GM18870 (cell line): ENCODE data around the gene MTSS2.
"Not testable (repeated sequence)": the region's sequence is repeated elsewhere in the genome, so short reads cannot be mapped to it uniquely, and the experiment has no call there.

Source experiments
- ATAC-seq: cut with Tn5 transposase; IDR thresholded peaks from one replicate; pipeline ENCODE4 v1.9.1; 2021; ENCODE audit warnings: moderate library complexity; ENCODE audit not compliant: unreplicated experiment

MTSS2 gene

DNA sequence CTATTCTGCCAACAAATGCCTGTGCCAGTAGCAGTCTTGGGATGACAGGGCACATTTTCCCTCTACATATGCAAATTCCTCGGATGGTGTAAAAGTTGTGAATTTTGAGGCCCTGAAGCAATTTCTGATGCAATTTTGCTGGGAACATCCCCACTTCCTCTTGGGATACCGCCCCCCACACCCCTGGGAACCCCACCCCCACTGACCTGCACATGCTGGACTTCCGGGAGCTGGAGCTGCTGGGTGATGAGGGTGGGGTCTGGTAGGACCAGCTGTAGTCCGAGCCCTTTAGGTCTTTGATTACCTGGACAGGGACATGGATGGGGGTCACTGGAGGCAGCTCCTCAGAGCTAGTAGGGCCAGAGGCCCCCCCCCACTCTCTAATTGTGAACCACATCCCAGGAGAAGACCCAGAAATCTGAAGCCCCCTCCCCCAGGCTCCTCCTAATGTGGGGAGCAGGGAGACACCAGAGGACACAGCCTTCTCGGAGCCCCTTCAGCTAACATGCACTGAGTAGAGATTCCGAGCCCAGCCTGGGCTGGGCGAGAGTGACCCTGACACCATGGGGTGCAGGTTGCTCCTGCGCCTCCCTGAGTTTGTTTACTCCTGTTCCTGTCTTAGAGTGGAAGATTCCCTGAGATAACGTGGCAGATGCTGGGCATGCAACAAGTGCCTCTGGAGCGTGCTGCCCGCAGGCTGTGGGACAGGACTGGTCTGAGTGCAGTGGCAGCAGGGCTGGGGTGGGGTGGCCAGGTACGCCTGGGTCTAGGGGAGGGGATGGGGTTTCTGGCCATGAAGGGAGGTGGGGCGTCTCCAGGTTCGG, 9.0 kb downstream of the MTSS2 start:
- ATAC-seq: no peak

DNA sequence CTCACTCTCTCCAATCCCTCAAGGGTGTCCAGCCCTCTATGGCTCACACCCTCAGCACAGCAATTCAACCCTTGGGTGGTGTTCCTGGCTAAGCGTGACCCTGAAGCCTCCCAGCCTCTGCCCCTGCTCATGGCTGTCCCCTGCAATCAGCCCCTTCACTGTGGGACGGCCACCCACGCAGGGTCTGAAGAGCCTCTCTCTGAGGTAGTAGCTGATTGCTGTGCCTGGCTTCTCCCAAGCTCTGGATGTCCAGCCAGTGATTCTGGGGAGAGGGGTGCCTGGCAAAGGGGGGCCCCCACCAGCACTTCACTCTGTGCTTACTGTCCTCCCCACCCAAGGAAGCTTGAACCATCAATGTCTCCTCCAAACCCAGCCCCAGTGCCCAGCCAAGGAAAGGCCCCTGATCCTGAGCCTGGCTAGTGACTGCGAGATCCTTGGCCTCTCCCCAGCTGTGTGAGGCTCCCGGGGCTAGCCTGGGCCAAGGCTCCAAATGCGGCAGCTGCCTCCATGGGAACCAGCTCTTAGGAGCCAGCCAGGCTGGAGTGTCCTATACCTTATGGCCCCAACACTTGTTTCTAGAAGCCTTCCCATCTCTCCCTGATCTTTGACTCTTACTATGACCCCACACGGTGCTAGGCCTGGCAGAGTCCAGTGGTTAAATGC, 9.9 kb downstream of the MTSS2 start:
- no peak for ATAC-seq

DNA sequence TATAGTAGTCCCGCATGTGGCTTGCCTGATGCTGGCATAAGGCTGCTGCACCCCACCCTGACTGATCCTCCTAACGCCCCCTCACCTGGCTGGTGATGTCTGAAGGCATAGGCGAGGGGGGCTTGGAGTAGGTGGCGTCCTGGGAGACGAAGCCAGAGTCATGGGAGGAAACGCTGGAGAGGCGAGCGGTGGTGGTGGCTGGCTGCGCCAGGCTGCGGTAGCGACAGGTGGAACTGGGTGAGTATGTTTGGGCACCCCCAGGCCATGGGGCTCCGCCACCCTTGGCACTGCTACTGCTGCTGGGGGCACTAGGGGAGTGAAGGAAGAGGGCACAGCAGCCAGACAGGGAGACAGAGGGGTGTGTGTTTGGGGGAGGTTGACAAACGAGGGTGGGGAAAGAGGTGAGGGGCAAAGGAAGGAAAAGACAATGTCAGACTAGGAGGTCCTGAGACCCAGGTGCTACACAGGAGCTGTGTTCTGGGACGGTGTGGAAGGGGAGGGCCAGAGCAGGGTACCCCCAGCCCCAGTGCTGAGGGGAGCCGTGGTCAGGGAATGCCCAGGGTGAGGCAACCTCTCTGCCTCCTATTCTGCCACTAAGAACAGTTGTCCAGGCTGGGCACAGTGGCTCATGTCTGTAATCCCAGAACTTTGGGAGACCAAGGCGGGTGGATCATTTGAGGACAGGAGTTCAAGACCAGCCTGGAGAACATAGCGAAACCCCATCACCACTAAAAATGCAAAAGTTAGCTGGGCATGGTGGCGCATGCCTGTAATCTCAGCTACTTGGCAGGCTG, 11.4 kb downstream of the MTSS2 start:
- ATAC-seq: no peak

DNA sequence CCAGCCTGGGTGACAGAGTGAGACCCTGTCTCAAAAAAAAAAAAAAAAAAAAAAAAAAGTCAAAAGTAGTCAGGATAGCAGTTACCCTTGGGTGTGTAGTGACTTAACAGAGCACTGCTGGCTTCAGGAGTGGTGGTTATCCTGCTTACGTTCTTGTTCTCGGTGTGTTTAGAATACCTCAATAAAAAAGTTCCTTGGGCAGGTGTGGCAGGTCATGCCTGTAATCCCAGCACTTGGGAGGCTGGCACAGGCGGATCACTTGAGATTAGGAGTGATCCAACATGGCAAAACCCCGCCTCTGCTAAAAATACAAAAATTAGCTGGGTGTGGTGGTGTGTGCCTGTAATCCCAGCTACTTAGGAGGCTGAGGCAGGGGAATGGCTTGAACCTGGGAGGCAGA, 14.9 kb downstream of the MTSS2 start:
- not testable (repeated sequence) for ATAC-seq

DNA sequence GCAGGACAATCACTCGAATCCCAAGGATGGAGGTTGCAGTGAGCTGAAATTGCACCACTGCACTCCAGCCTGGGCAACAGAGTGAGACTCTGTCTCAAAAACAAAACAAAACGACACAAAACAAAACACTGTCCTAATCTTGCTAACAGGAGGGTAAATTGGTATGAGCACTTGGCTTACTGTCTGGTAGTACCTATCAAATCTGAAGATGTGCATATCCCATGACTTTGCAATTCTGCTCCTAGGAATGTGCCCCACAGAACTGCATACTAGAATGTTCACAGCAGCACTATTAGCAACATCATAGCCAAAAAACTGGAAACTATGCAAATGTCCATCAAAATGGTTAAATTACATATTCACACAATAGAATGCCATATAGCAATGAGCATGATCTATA, 15.7 kb downstream of the MTSS2 start:
- no peak for ATAC-seq

DNA sequence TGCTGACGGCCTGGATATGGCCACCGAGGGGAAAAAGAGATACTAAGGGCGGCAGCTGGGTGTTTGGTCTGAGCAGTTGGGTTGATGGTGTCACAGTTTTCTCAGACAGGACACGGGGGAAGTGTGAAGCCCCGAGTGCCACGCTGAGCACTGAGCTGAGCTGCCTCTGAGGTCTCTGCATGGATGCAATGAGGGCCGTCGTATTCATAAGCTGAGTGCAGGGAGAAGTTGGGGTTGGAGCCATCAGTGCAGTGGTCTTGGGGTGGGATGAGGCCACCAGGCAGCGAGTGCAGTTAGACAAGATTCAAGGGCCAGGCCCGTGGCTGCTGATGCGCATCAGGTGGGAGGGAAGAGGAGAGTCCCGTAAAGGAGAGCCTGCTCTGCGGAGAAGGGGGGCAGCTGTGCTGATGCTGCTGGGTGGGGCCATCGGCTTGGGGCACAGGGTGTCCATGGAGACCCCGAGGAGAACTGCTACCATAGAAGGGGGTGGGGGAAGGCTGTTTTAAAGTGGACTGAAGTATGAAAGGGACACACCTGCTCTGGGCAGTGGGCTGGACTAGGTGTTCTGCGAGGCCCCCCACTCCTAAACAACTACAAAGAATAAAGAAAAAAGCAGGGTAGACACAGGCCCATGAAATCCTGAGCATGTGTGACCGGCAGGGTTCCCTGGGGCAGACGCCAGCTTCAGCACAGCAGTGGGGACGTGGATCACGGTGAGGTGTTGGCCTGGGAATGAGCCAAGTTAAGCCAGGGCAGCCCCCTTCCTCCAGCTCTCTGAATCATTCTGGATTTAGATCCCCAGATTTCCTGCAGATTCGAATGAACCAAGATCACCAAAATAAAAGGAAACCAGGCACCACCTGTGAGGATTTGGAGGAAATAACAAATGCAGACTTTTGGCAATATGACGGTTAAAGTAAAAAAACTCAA, 19.8 kb downstream of the MTSS2 start:
- no peak for ATAC-seq

DNA sequence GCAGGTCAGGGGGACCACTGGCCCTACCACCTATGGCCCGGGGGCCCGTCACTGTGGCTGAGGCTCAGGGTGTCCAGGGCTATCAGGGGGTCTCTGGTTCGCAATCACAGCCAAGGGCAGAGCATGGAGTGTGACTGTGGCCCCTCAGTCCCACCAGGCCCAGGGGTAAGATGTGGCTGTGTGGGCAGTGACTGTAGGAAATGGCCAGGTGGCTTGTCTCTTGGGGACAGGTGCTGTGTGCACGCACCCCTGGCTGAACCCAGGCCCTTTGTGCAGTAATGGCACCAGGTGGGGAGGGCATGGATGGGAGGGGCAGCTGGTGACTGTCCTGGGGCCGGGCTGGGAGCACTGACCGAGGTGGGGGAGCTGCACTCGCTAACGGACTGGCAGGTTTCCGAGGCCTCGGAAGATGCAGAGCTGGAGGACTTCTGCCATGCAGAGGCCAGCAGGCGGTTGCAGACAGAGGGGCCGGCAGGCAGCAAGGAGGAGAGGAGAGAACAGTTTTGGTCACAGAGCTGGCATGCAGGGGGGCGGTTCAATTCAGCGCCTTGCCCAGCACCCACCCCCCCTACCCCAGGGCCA, 20.6 kb downstream of the MTSS2 start:
- ATAC-seq: no peak

DNA sequence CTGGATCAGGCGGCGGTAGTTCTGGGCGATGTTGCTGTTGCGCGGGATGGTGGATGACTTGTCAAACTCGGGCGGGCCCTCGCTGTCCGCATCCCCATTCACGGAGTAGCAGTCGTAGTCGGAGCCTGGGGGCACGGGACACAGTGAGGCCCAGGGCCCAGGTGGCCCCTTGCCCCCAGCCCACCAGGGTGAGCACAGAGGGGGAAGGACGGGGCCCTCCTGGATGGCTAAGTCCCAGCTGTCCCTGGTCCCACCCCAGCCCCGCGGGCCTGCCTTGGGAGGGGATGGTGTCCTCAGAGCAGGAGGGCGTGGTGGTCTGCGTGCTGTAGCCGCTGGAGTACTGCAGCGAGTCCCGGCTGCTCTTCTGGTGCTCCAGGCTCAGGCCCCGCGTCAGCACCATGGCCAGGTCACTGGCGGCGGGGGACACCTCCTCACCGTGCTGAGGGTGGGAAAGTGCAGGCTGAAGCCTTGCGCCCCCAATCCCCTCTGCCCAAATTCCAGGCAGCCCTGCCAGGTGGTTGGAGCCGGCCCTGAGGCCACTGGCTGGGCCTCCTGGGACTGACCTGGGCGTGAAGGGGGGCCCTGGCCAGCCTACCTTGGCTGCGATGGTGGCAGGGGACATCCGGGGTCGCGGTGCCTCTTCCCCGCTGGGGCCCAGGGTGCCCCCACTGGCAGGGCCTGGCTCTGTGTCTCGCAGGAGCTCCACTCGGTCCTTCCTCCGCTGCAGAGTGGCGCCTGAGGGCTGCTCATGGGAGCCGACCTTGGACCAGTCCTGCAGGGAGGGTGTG, 21.3 kb downstream of the MTSS2 start:
- ATAC-seq: no peak

DNA sequence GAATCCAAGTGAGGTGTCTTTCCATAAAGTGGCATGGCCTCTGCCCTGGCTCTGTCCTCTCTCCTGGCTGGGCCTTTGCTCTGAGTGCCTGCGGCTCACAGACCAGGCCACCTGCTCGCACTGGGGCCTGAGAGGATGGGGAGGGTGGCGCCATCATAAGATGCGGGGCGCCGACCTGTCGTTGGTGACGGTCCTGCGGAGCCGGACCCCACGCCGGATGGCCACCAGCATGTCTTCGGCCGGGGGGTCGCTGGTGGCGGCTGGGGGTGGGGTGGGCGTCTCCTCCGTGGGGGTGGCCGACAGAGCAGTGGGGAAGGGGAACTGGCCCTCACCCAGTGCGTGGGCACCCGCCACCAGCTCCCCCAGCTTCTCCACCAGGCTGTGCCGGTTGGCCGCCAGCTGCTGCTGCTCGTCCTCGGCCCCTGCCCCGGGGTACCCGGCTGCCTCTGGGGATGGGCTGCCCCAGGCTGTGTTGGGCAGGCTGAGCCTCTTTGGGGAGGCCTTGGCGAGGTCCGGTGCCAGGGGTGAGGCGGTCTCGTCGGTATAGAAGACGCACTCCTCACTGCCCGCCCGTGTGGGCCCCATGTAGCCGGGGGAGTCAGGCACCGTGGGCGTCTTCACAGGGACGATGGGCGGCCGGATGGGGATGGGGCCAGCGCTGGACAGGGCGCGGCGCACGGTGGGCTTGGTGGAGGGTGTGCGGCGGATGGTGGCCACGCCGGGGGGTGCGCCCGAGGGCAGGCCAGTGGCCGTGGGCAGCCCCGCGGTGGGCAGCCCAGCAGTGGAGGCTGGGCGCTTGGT, 22.1 kb downstream of the MTSS2 start:
- ATAC-seq: no peak

DNA sequence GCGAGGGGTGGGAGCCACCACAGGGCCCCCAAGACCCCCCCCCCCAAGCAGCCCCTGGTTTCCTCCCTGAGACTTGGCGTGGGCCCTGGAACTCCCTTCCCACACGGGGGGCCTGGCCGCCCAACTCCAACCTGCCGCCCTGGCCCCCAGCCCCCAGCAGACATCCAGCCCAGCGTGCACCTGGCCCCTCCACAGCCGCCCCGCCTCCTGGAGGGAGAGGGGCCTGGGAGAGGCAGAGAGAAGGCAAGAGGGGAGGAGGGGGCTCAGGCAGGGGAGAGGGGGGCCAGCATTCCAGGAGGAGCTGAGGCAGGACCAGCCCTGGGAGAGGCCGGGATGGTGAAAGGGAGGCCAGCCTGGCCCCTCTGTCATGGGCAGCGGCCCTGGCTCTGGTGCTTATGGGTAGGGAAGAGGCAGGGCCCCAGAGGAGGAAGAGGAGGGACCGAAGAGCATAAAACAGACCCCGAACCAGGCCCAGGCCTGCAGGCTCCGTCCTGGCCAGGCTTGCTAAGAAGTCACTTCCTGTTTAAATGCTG, 22.8 kb downstream of the MTSS2 start:
- no peak for ATAC-seq

DNA sequence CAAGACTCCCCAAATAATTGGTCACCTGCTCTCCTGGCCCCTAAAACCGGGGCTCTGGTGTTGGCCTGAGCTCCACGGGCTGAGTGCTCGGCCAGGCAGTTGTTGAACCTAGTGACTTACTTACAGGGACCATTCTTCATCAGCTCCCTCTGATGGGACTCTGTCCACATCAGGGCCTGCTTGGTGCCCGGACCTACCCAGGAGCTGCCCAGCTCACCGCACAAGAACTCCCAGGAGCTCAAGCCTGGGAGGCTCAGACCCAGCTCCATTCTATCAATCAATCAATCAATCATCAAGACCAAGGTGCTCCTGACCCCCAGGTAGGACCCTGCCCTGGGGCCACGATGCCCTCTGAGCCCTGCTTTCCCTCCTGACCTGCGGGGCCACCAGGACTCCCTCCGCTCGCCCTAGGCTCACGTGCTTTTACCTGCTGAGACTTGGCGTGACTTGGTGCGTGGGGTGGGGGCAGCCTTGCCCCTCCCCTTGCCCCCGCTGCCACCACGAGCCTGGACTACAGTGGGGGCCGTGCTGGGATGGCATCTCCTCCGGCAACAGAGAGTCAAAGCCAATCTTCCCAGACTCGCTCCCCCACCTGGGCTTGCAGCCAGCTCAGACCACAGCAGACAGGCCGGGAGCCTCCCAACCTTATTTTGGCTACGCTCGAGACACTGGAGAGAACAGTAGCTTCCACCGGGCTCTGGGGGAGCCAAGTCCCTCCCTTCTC, 23.8 kb downstream of the MTSS2 start:
- no peak for ATAC-seq

DNA sequence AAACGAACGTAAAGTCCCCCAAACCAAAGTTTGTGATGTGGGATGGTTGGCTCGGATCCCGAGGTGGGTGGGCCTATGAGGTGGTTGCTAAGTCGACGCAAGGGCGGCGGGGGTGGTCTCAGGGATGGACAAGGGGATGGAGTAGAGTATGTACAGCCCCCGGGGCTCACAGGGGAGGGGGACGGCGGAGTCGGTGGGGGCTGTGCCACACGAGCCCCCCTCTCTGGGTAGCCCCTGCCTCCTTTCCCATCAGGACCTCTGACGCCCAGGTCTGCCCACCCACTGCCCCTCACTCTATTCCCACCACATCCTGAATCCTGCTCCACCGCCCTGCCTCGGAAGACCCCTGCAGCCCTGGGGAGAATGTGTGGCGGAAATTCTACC, 24.3 kb downstream of the MTSS2 start:
- ATAC-seq: no peak

DNA sequence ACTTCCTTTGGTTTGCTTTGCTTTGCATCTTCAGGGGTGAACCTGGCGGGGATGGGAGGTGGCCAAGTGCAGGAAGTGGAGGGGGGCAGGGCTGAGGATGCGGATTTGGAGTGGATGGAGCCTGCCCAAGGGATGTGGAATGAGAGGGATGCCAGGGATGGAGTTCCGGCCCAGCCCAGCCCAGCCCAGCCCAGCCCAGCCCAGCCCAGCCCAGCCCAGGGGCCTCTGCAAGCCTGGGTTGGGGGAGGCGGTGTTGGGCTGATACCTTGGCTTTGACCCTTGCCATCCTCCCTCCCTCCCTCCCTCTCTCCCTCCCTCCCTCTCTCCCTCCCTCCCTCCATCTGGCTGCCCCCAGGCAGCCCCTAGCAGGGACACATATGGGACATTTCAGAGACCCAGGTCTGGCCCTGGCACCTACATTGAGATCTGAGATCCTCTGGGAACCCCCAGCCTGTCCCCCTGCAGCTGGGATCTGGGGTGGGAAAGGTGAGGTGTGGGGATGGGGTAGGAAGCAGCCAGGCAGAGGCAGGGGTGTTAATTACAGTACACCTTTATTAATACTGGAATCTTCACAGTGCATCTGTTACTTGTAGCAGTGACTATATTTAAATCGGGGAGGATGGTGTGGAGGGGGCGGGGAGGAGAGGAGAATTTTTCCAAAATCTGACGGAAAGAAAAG, 25.0 kb downstream of the MTSS2 start:
- no peak for ATAC-seq

DNA sequence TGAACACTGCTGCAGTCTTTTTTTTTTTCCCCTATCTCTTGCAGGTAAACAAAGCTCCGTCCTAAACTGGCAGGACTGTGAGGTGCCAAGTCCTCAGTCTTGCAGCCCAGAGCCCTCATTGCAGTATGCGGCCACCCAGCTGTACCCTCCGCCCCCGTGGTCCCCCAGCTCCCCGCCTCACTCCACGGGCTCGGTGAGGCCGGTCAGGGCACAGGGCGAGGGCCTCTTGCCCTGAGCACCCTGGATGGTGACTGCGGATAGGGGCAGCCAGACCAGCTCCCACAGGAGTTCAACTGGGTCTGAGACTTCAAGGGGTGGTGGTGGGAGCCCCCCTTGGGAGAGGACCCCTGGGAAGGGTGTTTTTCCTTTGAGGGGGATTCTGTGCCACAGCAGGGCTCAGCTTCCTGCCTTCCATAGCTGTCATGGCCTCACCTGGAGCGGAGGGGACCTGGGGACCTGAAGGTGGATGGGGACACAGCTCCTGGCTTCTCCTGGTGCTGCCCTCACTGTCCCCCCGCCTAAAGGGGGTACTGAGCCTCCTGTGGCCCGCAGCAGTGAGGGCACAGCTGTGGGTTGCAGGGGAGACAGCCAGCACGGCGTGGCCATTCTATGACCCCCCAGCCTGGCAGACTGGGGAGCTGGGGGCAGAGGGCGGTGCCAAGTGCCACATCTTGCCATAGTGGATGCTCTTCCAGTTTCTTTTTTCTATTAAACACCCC, 25.7 kb downstream of the MTSS2 start:
- no peak for ATAC-seq

DNA sequence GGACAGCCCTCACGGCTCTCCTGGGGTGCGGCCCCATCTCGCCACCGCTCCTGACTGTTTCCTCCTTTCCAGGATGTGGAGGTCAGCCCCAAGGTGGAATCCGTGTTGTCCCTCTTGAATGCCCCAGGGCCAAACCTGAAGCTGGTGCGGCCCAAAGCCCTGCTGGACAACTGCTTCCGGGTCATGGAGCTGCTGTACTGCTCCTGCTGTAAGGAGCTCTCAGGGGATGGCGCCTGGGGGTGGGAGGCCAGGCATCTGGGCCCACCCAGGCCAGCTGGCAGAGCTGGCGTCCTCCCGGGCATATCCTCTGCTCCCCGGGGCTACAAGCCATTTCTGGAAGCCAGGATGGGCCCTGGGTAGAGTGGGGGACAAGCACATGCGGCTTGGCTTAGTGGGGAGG, 26.3 kb downstream of the MTSS2 start:
- no peak for ATAC-seq

DNA sequence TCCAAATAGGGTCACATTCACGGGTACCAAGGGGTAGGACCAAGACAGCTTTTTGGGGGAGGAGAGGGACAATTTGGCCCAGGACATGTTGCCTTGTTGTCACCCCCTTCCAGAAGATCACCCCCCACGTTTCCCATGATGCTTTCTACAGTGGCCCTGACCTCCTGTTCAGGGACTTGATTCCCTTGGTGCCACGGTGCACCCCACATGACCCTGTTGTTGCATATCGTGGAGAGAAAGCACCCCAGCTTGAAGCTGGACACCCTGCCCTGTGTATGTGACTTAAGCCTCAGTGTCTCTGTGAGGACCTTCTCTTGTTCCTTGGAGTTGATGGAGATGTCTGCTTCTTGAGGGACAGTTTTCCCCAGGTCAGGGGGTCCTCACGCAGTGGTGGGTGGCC, 26.9 kb downstream of the MTSS2 start:
- no peak for ATAC-seq

DNA sequence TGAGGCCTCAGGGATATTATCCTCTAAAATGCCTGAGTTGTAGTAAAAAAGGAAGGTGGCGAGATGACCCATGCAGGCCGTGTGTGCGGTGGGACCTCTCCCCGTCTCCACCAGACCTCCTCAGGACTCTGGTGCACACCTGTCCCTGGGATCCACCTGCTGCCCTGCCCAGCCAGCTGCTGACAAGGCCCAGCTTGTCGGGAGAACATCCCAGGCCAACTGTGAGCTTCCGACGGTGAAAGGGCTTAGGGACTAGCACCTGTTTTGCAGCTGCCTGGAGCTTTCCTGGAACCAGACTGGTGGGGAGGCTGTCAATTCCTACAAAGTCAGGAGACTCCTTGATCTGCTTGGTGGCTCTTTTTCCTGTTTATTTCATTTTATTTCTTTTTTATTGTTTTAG, 27.9 kb downstream of the MTSS2 start:
- ATAC-seq: no peak
